Endothelial cell of hepatic sinusoid (primary cell): Measurements from ENCODE around the gene SNTB2.
"Not testable (repeated sequence)": the region's sequence is repeated elsewhere in the genome, so short reads cannot be mapped to it uniquely, and the experiment has no call there.

Experiments
- in situ Hi-C: cut with HindIII; loops from 2 replicates; pipeline ENCODE4 v1.10.0; 2017; ENCODE audit warnings: low sequenced_read_pairs

SNTB2 gene

DNA sequence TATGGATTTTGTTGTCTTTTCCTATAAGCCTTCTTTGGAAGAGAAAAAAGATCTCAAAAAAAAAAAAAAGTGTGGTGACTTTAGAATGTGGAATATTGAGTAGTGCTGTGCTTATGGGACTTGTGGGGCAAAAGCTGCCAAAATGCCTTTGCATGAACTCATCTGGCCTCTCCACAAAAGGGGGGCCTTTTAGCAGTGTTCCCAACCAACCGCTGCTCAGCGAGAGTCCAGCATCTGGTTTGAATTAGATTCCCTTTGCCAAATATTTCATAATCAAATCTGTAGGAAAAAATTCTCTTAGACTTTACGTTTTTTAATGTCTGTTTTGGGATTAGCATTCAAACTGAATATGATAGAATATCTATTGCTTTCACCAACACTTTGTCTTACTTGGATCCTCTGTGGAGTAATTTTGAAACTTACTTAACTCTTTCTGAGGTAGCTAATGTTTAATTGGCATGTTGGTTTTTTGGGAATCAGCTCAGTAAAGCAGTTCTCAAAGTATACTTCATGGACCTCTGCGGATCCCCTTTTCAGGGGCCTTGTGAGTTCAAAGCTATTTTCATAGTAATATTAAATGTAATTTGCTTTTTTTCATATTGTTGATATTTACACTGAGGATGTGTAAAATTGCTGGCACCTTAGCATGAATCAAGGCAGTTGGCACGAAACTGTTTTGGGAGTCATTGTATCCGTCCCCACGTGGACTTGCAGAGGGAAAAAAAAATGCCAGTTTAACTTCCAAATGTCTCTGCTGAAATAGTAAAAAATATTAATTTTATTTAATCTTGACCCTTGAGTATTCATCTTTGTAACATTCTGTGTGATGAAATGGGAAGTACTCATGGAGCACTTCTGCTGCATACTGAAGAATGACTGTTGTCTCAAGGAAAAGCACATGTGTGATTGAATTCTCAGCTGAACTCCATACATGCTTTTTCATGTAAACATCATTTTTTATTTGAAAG is 89.5 kb downstream of the SNTB2 start:
- in situ Hi-C loops = no loop called here

DNA sequence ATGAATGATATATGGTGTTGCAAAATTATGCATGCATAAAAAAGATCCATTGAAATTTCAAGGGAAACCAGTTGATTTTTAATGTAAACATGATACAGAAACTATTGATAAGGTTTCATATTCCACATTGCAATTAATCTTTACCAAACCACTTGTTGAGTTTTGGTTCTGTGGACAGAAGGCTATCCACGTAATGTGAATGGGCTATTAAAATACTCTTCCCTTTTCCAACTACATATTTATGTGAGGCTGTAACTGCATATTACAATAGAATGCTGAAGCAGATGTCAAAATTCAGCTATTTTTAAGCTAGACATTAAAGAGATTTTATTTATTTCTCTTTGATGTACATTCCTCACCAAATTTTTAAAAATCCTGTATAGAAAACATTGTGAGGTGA is 90.4 kb downstream of the SNTB2 start:
- in situ Hi-C loops = no loop called here

DNA sequence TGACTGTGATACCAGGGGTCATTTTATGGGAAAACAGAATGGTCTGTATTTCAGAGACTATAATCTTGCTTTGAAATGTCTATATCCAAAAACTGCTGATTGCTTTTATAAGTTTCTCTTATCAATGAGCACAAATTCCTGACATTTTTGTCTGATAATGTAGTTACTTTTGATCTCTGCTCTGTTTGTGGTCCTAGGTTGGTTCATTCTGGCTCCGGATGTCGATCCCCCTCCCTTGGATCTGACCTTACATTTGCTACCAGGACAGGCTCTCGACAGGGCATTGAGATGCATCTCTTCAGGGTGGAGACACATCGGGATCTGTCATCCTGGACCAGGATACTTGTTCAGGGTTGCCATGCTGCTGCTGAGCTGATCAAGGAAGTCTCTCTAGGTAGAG is 96.9 kb downstream of the SNTB2 start:
- in situ Hi-C loops = no loop called here

DNA sequence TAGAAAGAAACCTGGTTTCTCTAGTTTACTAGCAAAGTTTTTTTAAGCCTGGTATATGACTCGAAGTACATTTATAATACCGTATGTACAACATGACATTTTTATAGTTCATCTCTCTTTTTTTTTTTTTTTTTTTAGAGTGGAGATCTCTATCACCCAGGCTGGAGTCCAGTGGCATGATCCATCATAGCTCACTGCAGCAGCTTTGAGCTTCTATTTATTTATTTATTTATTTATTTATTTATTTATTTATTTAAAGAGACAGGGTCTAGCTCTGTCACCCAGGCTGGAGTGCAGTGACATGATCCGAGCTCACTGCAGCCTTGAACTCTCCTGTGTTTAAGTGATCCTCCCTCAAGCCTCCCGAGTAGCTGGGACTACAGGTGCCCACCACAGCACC is 98.3 kb downstream of the SNTB2 start:
- in situ Hi-C loops = no loop called here

DNA sequence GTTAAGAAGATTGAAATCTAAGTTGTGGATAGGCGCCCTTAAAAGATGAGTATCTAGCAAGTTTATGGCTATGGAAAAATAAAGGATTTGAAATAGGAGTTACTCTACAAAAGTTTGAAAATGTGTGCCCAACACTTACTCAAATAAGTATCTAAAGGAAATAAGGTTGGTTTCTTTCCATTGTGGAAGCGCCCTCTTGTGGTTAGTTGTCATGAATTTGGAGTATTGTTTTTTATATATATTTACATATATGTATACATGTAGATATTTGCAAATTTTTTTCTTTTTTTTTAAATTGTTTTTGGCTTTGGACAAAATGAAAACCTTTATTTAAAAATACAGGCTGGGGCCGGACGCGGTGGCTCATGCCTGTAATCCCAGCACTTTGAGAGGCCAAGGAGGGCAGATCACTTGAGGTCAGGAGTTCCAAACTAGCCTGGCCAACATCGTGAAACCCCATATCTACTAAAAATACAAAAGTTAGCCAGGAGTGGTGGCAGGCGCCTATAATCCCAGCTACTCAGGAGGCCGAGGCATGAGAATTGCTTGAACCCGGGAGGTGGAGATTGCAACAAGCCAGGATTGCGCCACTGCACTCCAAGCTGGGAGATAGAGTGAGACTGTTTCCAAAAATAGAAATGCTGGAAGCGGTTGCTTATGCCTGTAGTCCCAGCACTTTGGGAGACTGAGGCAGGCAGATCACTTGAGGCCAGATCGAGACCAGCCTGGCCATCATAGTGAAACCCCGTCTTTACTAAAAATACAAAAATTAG is 100.2 kb downstream of the SNTB2 start:
- in situ Hi-C loops = no loop called here

DNA sequence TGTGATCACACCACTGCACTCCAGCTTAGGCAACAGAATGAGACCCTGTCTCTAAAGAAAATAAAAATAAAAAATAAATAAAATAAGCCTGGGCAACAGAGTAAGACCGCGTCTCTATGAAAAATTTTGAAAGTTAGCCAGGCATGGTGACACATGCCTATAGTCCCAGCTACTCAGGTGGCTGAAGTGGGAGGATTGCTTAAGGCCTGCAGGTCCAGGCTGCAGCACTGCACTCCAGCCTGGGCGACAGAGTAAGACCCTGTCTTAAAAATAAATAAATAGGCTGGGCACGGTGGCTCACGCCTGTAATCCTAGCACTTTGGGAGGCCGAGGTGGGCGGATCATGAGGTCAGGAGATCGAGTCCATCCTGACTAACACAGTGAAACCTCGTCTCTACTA is 104.7 kb downstream of the SNTB2 start:
- in situ Hi-C loops = not testable (repeated sequence)

DNA sequence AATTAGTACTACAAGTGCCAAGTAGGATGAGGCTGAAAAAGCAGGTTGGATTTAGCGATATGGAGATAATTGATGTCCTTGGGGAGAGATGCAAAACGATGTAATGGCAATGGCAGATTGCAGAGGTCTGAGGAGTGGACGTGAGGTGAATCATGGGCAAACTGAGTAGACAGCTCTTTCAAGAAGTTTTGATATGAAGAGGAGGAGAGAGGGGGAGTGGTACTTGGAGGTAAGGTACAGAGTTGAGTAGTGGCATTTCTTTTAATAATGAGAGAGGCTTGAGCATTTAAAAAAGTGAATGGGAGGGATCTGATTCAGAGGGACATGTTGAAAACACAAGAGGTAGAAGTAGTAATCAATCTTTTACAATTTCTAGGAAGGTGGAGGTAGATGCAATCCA is 106.4 kb downstream of the SNTB2 start:
- in situ Hi-C loops = no loop called here

DNA sequence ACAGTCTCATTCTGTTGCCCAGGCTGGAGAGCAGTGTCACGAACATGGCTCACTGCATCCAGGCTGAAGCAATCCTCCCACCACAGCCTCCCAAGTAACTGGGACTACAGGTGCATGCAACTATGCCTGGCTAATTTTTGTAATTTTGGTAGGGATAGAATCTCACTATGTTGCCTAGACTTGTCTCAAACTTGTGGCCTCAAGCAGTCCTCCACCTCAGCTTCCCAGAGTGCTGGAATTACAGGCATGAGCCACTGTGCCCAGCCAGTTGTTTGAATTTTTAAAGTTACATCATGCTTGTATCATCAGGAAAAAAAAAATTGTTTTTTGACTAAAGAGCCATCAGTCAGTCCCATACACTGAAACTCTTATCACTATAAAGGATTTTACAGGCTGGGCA is 107.1 kb downstream of the SNTB2 start:
- in situ Hi-C loops = no loop called here

DNA sequence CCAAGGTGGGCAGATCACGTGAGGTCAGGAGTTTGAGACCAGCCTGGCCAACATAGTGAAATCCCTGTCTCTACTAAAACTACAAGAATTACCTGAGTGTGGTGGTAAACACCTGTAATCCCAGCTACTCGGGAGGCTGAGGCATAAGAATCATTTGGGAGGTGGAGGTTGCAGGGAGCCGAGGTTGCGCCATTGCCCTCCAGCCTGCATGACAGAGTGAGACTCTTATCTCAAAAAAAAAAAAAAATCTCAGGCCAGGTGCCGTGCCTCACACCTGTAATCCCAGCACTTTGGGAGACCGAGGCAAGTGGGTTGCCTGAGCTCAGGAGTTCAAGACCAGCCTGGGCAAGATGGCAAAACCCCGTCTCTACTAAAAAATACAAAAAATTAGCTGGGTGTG is 109.8 kb downstream of the SNTB2 start:
- in situ Hi-C loops = not testable (repeated sequence)

DNA sequence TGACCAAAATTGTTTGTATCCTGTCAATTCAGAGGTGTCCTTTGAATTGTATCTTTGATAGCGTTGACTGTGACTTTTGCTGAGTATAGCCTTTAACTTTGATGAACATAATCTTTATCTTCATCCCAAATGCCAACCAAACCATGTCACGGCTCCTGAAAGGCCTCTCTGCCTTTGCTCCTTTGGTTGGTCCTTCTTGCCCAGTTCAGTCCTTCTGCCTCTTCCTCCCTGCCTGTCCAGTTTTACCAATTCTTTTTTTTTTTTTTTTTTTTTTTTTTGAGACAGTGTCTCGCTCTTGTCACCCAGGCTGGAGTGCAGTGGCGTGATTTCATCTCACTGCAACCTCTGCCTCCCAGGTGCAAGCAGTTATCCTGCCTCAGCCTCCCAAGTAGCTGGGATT is 111.3 kb downstream of the SNTB2 start:
- in situ Hi-C loops = no loop called here

DNA sequence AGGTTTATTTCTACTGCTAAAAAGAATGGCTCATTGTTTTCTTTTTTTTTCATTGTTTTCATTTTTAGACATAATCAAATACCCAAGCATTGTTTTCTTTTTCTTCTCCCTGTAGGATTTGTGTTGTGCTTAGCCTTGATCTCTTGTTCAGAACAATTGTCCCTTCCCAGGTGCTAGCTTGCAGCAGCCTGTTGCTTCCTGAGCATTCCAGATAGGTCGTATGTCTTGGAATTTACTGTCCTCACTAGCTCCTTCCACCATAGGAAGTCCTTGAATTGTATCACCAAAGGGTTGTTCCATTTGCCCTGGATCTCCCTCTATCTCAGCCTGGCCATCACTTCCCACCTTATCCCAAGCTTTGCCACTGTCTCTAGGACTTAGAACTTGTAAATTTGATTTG is 114.2 kb downstream of the SNTB2 start:
- in situ Hi-C loops = loop anchor here (5.0 to 10.0 kb wide), 3 partner anchors 74 to 166 kb away; partner anchors contain the start of genes CHTF8 and UTP4

DNA sequence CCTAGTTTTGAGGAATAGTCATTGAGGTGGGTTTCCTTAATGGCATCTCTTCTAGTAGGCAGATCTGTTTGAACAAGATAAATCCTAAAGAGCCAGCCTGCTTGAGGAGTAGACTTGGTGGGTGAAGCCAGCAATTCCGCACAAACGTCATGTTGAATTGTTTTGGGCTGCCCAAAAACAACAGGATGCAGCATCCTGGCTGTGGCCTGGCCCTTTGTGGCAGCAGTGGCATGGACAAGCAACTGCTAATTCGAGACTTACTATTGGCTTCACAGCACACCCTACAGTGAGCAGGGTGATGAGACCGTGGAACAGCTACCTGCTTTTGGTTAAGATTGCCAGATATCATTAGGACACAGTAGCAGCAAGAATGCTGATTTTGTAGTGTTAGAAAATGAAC is 114.9 kb downstream of the SNTB2 start:
- in situ Hi-C loops = loop anchor here (5.0 to 10.0 kb wide), 3 partner anchors 75 to 167 kb away; partner anchors contain the start of genes CHTF8 and UTP4

DNA sequence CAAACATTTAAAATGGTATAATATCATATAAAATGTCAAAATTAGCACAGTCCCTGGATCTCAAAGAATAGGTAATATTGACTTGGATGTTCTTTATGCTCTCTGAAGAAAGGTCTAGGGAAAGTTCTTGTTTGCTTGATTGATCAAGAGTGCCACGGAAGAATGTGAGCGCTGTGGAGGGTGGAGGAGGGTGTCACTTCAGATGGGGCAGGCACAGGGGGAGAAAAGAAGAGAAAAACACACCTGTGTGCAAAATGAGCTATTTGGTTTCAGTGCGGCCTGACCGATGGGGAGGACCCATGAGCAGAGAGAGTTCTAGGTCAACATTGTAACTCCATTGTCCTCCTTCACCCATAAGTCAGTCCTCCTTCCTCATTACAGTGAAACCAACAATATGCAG is 115.3 kb downstream of the SNTB2 start:
- in situ Hi-C loops = loop anchor here (5.0 to 10.0 kb wide), 3 partner anchors 75 to 168 kb away; partner anchors contain the start of genes CHTF8 and UTP4

DNA sequence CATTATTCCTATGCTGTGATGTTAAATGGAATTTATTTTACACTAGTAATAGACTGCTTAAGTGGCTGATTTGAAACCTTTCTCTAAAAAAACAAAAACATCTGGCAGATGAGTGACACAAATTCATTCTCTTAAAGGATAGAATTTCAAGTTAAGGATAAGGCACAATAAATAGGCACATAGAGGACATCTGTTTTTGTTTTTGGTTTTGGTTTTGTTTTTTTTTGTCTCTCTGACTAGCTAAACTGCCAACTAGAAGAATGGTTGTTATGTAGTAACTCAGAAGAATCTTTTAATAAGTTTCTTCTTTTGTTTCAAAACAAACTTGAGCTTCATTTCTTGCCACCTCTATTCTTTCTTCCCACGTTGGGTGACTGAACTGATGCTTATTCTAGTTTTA is 119.1 kb downstream of the SNTB2 start:
- in situ Hi-C loops = loop anchor here (10.0 kb wide), 1 partner anchor 171 kb away; the partner anchor contains the start of genes CHTF8 and UTP4

DNA sequence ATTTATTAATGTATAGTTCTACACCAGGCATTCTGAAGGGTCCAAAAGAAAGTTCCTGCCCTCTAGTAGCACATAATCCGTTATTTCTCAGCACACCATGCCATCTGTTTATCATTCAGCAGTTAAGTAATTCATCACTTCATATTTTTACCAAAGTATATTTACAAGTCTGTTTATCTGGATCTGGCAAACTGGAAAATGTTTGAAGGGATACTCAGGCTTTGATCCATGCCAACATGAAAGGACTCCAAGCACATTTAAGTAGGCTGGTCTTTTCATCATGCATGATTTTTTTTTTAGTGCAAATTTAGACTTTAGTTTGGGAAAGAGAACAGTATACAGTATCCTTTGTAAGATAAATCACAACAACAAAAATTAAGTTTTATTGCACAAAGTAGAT is 120.1 kb downstream of the SNTB2 start:
- in situ Hi-C loops = loop anchor here (10.0 kb wide), 1 partner anchor 172 kb away; the partner anchor contains the start of genes CHTF8 and UTP4

DNA sequence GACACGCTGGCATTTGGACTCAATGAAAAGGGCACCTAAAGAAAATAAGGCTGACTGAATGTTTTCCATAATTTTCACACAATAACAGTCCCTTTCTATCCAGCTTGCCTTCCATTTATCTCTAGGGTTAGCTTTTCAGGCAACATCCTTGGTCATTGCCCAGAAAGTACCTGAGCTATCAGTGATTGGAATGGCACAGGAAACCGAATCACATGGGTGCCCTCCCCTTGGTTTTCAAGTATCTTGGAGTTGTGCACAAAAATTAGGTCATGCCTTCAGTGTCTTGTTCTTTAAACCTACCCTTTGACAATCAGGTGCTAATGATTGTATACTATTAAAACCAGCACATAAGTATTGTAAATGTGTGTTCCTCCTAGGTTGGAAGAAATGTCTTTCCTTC is 120.9 kb downstream of the SNTB2 start:
- in situ Hi-C loops = loop anchor here (10.0 kb wide), 1 partner anchor 173 kb away; the partner anchor contains the start of genes CHTF8 and UTP4

DNA sequence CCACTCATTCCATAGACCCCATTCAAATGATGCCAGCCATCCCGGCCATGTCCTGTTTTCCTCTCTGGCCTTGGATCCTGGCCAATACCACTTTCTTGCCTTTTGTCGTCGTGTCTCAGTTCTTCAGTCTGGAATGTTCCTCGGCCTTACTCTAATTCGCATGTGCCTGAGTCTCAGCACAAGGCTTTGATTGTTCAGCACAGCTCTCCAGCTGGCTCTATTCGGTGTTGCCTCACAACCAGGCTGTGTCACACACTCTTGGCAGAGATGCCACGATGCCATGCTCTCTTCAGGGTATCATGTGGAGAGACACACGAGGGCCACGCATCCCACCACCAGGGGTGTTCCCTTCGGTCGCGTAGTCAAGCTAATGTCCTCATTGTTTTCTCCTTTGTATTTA is 122.4 kb downstream of the SNTB2 start:
- in situ Hi-C loops = loop anchor here (10.0 kb wide), 1 partner anchor 175 kb away; the partner anchor contains the start of genes CHTF8 and UTP4

DNA sequence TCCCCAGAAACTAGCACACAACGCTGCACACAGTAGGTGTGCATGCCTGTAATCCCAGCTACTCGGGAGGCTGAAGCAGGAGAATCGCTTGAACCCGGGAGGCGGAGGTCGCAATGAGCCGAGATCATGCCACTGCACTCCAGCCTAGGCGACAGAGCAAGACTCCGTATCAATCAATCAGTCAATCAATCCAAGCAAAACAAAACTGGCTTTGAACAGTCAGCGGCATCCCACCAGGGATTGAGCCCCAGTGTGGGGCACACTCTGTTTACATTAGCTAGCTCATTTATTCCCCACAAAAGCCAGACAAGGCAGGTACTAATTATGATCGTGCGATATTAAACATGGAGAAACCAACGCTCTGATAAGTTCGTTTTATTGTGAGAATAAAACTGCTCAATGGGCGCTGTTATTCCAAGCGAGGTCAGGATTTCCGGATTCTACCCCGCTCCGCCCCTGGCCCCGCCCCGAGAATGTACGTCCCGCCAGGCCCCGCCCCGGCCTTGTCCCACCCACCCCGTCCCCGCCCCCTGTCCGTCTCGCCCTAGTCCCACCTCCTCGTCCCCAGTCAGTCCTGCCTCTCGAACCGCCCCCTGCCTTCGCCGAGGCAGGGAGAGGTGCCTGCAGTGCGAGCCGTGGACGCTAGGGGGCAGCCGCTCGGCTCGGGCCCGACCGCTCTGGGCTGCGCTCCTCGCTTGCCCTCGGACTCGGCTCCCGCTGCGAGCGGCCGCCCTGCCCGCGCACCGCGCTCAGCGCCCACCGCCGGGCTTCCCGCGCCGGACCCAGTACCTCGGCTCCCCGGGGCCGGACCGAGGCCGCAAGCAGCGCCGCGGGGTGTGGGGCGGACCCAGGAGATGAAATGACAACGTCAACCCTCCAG is 123.9 kb downstream of the SNTB2 start, which contains the start of gene VPS4A:
Gene VPS4A (plus strand): TSS at position 698 of the 880 bp plus-strand sequence. CDS start 162 bp downstream, at position 860.
- in situ Hi-C loops = no loop called here

DNA sequence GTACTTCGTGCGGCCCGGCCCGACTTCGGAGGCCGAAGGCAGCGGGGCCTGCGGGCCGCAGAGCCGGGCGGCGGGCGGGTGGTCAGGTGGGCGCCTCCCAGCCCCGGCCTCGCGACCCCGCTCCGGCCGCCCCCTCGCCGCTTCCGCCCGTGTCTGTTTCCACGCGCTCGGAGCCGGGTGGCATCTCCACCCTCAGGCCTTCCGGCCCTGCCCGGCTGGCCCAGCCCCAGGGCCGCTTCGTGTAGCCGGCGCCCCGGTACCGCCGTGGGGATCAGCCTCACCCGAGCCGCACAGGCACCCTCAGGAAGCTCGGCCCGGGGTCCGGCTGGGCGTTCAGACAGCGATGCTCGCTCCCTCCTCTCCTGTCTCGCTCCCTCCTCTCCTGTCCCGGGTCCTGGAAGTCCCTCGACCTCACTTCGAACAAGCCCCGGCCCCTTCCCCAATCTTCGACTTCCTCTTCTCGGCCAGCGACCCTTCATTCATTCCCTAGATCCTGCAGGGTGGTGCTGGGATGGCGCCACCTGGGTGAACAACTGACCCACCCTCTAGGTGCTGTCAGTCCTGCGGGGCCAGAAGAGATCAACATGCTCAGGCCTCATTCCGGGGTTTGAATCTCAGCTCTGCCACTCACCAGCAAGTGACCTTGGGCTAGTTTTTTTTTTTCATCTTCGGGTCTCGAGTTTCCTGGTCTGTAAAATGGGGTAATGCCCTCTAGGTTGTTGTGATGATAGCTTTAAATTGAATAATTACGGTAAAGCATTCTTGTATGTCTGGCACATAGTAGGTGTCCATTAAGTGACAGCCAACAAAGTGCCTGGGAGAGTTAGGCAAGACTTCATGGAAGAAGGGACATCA is 124.8 kb downstream of the SNTB2 start:
- in situ Hi-C loops = no loop called here
